Measurements from ENCODE around the gene NIPSNAP3A.
"Not testable (repeated sequence)": the region's sequence is repeated elsewhere in the genome, so short reads cannot be mapped to it uniquely, and the experiment has no call there.

NIPSNAP3A gene

GRCh38 chr9:104747565-104748358 is at the start of gene NIPSNAP3A:
Gene NIPSNAP3A (plus strand): TSS chr9:104747683. CDS start chr9:104747793, 110 bp downstream.
- no peak for DNase-seq (ENCODE audit: low read depth)

GRCh38 chr9:104700306-104700705 is 47.2 kb upstream of the NIPSNAP3A start:
- no peak for DNase-seq (ENCODE audit: low read depth)

- not testable (repeated sequence) for DNase-seq (ENCODE audit: low read depth)
Observed at GRCh38 chr9:104708737-104709136, 38.7 kb upstream of the NIPSNAP3A start.

- no peak for DNase-seq (ENCODE audit: low read depth)
Observed at GRCh38 chr9:104711604-104712003, 35.9 kb upstream of the NIPSNAP3A start.

- no peak for DNase-seq (ENCODE audit: low read depth)
Observed at GRCh38 chr9:104725014-104725413, 22.5 kb upstream of the NIPSNAP3A start.

- DNase-seq (ENCODE audit: low read depth): no peak
Observed at GRCh38 chr9:104738452-104738851, 9.0 kb upstream of the NIPSNAP3A start.

- no peak for DNase-seq (ENCODE audit: low read depth)
Observed at GRCh38 chr9:104740621-104741020, 6.9 kb upstream of the NIPSNAP3A start.

- DNase-seq (ENCODE audit: low read depth): peak; percentile 60
Observed at GRCh38 chr9:104743376-104743985, 4.0 kb upstream of the NIPSNAP3A start.

- no peak for DNase-seq (ENCODE audit: low read depth)
Observed at GRCh38 chr9:104745852-104746251, 1.6 kb upstream of the NIPSNAP3A start.

- DNase-seq (ENCODE audit: low read depth): no peak
Observed at GRCh38 chr9:104746285-104746684, 1.2 kb upstream of the NIPSNAP3A start.

GRCh38 chr9:104746798-104747197 is 685 bp upstream of the NIPSNAP3A start:
- DNase-seq (ENCODE audit: low read depth): no peak

- no peak for DNase-seq (ENCODE audit: low read depth)
Observed at GRCh38 chr9:104747245-104747564, 278 bp upstream of the NIPSNAP3A start.

GRCh38 chr9:104748359-104749031 is 1.0 kb downstream of the NIPSNAP3A start:
- DNase-seq (ENCODE audit: low read depth): no peak

- no peak for DNase-seq (ENCODE audit: low read depth)
Observed at GRCh38 chr9:104750185-104750767, 2.8 kb downstream of the NIPSNAP3A start.

GRCh38 chr9:104758974-104759373 is 11.5 kb downstream of the NIPSNAP3A start:
- no peak for DNase-seq (ENCODE audit: low read depth)

- no peak for DNase-seq (ENCODE audit: low read depth)
Observed at GRCh38 chr9:104765138-104765537, 17.7 kb downstream of the NIPSNAP3A start.

GRCh38 chr9:104766025-104766424 is 18.5 kb downstream of the NIPSNAP3A start:
- DNase-seq (ENCODE audit: low read depth): no peak

GRCh38 chr9:104767507-104767906 is 20.0 kb downstream of the NIPSNAP3A start:
- no peak for DNase-seq (ENCODE audit: low read depth)

- not testable (repeated sequence) for DNase-seq (ENCODE audit: low read depth)
Observed at GRCh38 chr9:104769029-104769428, 21.5 kb downstream of the NIPSNAP3A start.

- DNase-seq (ENCODE audit: low read depth): no peak
Observed at GRCh38 chr9:104769655-104770054, 22.2 kb downstream of the NIPSNAP3A start.

GRCh38 chr9:104772714-104773510 is 25.4 kb downstream of the NIPSNAP3A start:
- no peak for DNase-seq (ENCODE audit: low read depth)

GRCh38 chr9:104774132-104774531 is 26.6 kb downstream of the NIPSNAP3A start:
- DNase-seq (ENCODE audit: low read depth): no peak
